K562 (cell line): Measurements from ENCODE around the gene CSNK1G1.

ENCODE experiments used
- PREB ChIP-seq: sonication (generic); formaldehyde crosslinking; IDR thresholded peaks from 2 replicates; pipeline ENCODE4 v1.8.1; 2023; ENCODE audit warnings: mild to moderate bottlenecking, missing genetic modification reagents
- ZNF76 ChIP-seq: fragments of 250-450 bp; sonication (Bioruptor Pico); IDR thresholded peaks from 2 replicates; pipeline ENCODE4 v1.4.0; 2020; ENCODE audit warnings: mild to moderate bottlenecking, moderate library complexity, borderline replicate concordance
- TF ChIP-seq, protein P1 (sequence below): fragments of 450-650 bp; formaldehyde crosslinking; IDR thresholded peaks from 2 replicates; pipeline ENCODE4 v1.4.0; 2022; ENCODE audit warnings: missing genetic modification characterization

- no peak for TF ChIP-seq ZNF76
- TF ChIP-seq, protein P1, sequence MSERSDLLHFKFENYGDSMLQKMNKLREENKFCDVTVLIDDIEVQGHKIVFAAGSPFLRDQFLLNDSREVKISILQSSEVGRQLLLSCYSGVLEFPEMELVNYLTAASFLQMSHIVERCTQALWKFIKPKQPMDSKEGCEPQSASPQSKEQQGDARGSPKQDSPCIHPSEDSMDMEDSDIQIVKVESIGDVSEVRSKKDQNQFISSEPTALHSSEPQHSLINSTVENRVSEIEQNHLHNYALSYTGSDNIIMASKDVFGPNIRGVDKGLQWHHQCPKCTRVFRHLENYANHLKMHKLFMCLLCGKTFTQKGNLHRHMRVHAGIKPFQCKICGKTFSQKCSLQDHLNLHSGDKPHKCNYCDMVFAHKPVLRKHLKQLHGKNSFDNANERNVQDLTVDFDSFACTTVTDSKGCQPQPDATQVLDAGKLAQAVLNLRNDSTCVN (CRISPR knock-in tag) = no peak
- TF ChIP-seq PREB (CRISPR knock-in tag) = no peak
Observed at GRCh38 chr15:64148581-64148980, 207.4 kb downstream of the CSNK1G1 start.
